NCI-H1694 (cell line): ENCODE measurements around the gene TAT.
"Not testable (repeated sequence)": the region's sequence is repeated elsewhere in the genome, so short reads cannot be mapped to it uniquely, and the experiment has no call there.

Experiments used
- DNase-seq: peaks from one replicate; lab custom pipeline; 2025; lab: John Stamatoyannopoulos, UW

TAT gene

DNA sequence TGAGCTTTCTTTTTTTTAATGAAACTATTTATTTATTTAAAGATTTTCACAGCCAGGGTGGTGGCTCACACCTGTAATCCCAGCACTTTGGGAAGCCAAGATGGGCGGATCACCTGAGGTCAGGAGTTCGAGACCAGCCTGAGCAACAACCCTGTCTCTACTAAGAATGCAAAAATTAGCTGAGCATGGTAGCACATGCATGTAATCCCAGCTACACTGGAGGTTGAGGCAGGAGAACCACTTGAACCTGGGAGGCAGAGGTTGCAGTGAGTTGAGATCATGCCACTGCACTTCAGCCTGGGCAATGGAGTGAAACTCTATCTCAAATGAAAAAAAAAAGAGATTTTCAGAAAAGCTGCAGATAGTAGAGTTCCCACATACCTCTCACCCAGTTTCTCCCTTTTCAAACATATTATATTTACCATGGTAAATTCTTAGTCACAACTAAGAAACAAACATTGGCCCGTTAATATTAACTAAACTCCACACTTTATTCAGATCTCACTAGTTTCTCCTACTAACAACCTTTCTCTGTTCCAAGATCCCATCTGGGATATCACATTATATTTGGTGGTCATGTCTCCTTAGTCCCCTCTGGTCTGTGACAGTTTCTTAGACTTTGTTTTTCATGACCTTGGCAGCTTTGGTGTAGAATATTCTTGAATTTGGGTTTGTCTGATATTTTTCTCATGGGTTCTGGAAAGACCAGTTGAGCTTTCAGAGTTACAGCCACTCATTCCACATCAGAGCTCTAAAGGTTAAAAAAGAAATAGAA is 7.8 kb upstream of the TAT start:
- no peak for DNase-seq

GRCh38 chr16:71582553-71582848 is 5.6 kb upstream of the TAT start:
- DNase-seq: not testable (repeated sequence)

DNA sequence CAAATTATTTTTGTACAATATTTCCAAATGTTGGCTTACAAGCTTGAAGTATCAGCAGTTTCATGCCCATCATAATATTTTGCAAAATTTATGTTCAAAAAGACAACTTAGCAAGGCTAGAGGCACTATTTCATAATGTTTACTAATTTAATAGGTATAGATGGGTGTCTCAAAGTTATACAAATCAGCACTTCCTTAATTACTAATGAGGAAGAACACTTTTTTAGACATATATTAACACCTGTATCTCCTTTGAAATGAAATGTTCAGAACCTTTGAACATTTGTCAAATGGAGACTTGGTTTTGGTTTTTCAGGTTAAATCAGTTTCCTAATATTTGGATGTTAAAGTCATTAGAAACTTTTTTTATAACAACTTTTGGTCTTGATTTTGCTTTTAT is 2.2 kb downstream of the TAT start:
- no peak for DNase-seq

DNA sequence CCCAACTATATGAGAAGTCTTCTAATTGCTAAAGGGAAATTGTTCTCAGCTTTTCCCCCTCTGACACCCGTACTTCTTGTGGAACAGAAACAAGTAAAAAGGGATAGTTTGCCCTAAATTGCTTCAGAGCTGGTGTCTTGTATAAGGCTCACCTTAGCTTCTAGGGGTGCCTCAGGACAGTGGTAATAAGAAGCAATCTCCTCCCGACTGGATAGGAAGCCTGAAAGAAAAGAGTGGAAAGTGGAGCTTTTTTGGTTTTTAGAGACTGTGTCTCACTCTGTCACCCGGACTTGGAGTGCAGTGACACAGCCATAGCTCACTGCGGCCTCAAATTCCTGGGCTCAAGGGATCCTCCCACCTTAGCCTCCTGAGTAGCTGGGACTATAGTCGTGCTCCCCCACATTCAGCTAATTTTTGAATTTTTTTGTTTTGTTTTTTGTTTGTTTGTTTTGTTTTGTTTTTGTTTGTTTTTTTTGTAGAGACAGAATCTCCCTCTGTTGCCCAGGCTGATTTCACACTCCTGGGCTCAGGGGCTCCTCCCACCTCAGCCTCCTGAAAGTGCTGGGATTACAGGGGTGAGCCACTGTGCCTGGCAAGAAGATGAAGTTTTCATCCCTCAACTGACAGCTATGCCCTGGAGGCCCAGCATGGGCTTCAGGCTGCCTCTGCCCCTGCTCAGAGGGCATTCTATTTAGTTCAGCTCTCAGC is 3.4 kb downstream of the TAT start:
- no peak for DNase-seq

DNA sequence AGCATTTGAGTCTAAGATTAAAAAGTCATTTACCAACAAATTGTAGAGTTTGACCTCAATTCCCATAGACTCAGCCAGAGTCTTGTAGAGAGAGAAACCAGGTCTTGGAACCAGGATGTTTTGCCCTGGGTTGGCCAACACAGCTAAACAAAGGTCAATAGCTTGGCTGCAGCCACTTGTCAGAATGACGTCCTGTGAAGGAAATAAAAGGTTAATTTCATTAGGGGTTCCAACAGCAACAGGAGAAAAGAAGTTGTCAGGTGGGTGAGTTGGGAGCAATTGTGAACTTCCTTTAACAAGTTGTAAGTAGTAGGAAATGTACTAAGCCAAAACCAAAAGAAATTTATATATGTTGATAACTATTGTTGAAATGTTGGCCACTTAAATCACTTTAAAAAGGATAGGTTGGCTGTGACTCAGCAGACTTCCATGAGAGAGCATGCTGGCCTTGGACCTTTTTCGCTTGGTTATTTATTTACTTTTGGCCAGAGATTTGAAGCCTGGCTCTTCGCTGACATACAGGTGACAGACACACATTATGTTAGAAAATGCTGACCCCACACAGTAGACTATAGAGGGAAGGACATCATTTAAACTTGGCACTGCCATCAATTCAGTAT is 4.3 kb downstream of the TAT start:
- DNase-seq: no peak

- DNase-seq: no peak
Measured at GRCh38 chr16:71570144-71570543, 6.7 kb downstream of the TAT start.

DNA sequence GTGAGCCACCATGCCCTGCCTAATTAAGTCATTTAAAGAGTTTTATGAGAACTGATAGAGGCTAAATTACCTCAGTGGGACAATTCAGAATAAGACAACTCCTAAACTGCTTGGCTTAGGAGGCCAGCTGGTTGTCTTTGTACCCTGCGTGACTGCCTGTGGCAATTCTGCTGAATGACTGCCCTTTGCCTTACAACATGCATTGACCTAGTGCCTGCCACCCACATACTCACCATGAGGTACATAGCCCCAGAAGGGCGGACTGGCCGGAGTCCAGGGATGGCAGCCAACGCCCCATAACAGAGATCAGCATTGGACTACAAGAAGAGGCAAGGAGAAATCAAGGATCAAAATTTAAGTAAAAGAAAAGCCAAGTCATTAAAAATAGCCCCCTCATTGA is 7.3 kb downstream of the TAT start:
- no peak for DNase-seq

- DNase-seq: no peak
Measured at GRCh38 chr16:71568551-71568950, 8.3 kb downstream of the TAT start.

GRCh38 chr16:71567931-71568330 is 9.0 kb downstream of the TAT start:
- no peak for DNase-seq

DNA sequence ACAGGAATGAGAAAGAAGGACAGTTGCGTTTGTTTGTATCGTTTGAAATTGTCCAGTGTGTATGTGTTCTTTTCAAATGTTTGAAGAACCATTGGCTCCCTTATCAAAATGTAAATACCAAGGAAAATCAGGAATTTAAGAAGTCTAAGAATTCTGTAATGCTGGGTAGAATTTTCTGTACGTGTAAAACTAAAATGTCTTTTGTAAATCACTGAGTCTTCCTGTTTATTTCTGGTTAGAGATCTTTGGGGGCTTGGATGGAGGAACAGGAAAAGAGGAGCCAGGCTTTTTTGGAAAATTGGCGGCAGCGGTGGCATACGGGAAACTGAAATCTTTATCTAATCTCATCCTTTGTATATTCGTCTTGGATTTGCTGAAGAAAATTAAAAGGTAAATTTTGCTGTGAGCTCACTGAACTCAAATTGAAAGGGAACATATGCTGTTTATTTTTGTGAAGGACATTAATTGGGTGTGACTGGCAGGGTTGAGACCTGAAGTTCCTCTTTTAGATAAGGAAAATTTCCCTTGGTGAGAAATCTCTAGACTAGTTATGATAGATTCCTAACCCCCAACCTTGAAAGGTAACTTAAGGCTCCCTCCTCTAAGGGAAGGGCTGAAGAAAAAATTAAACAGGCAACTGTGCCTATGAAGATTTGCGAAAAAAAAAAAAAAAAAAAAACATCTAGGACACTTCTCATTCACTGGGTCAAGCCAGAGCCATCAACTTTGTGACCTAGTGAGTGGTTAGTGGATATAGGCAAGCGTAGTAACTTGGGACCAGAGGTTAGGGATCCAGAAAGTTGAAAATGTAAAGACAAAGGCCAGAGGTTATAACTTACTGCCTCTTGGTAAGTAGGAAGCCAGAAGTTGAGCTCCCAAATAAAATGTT is 10.8 kb downstream of the TAT start:
- no peak for DNase-seq

- DNase-seq: no peak
Measured at GRCh38 chr16:71564335-71564967, 12.4 kb downstream of the TAT start.

DNA sequence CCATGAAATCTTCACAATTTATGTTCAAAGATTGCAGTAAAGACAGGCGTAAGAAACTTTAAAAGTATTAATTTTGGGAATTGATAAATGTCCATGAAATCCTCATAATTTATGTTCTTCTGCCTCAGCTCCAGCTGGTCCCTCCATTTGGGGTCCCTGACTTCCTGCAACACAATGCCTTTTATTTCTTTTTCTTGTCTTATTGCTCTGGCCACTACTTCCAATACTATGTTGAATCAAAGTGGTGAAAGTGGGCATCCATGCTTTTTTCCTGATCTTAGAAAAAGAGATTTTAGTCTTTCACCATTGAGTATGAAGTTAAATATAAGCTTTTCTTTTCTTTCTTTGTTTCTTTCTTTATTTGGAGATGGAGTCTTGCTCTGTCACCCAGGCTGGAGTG is 14.3 kb downstream of the TAT start:
- no peak for DNase-seq

DNA sequence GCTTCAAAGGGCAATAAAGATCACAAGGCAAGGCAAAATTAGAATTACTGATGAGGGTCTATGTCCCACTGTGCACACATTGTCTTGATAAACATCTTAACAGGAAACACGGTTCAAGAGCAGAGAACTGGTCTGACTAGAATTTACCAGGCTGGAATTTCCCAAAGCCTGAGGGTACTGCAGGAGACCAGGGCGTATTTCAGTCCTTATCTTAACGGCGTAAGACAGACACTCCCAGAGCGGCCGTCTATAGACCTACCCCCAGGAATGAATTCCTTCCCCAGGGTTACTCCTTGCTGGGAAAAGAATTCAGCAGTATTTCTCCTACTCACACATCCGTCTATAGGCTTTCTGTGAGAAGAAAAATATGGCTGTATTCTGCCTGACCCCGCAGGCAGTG is 15.0 kb downstream of the TAT start:
- not testable (repeated sequence) for DNase-seq

- DNase-seq: no peak
Measured at GRCh38 chr16:71559855-71560254, 17.0 kb downstream of the TAT start.

GRCh38 chr16:71557954-71558582 is 18.8 kb downstream of the TAT start:
- DNase-seq: no peak

- DNase-seq: no peak
Measured at GRCh38 chr16:71557299-71557698, 19.6 kb downstream of the TAT start.

- DNase-seq: no peak
Measured at GRCh38 chr16:71555230-71555891, 21.5 kb downstream of the TAT start.

GRCh38 chr16:71552698-71553503 is 24.0 kb downstream of the TAT start:
- DNase-seq: no peak

DNA sequence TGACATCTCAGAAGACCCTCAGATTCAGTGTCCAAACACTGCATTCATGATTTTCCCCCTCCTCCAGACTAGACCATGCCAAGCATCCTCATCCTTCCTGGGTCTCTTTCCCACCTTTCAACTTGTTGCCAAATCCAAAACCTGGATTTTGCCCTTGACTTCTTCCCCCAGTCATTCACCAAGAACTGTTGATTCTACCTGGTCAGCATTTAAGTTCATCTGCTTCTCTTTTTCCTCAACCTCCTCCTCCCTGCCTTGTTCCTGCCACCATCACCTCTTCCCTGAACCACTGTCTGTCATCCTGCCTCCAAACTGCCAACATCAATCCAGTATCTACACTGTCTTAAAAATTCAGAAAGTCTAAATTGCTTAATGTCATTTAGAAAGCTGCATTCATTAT is 29.7 kb downstream of the TAT start:
- no peak for DNase-seq

DNA sequence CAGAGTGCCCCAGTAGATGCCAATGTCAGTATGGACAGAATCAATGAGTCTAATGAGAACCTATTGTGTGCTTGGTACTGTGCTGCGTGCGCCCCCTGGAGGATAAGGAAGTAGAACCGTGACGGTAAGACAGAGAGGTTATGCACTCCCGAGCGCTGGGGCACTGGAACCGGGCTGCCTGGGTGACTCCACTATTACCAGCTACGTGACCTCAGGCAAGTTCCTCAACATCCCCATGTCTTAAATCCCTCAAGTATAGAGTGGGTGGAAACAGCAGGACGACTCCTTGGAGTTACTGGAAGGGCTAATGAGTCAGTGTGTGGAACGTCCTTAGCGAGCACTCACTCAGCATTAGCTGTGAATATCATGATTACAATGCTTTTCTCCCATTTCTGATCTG is 34.5 kb downstream of the TAT start:
- no peak for DNase-seq
